Measurements from ENCODE around the gene HOXD9. TPM values are rescaled to one million over a fixed set of nuclear protein-coding genes. Genes with fewer than 3 reads are reported as not detected.

HOXD9 gene
- total RNA-seq, 1 experiment from 2014 or later, result not detected

DNA sequence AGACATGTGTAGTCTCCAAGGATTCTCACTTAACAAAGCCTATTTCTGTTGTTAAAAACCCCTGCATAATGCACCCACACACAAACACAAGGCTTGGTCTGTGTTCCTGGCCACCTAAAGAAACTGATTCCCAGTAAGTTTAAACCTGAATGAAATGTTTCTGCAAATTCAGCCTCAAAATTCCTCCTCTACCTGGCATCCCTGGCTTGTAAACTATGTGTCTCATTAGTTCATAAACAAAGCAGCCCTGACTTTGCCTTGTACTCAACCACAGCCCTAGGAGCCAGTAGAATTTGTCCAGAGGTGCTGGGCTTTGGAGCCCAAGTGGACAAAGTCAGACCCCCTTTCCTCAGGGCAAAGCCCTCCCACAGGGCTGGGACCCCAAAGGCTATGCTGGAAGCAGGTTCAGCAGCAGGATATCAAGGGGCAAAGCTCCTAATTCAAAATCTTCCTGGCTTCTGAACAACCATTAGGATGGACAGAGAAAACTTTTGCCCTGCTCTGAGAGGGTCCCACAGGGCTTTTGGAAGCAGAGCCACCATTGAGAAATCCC lies 32.6 kb upstream of the HOXD9 start:
- Histone ChIP-seq H3K4me2 (ENCODE audit: insufficient read depth, insufficient read length, low read length) (no peak overlapping the region), H4K5ac (ENCODE audit: insufficient read length, low read depth, low read length) (no peak overlapping the region), H3K56ac (ENCODE audit: insufficient read length, low read depth, low read length) (no peak overlapping the region), H2BK120ac (ENCODE audit: low read depth, low read length, poor library complexity, severe bottlenecking) (no peak overlapping the region), H2BK15ac (ENCODE audit: low read depth, low read length) (no peak overlapping the region), H3K79me2 (ENCODE audit: insufficient read depth, low read length) (no peaks in the 10 kb centered on the region), H2BK5ac (ENCODE audit: insufficient read length, low read length) (no peak overlapping the region), H3K27me3 (ENCODE audit: insufficient read depth, low read length) (peaks cover 95% of the 10 kb centered on the region), H3K79me1 (ENCODE audit: insufficient read depth, low read depth, low read length, poor library complexity, severe bottlenecking) (no peaks in the 10 kb centered on the region), H4K91ac (ENCODE audit: insufficient read length, low read depth, low read length) (no peak overlapping the region), H3K14ac (ENCODE audit: insufficient read depth, low read length) (no peak overlapping the region), H4K8ac (replicated peaks; ENCODE audit: insufficient read length, low read depth, low read length) (no peak overlapping the region), H3K4me1 (ENCODE audit: insufficient read depth, low read length) (peaks cover 3% of the 10 kb centered on the region; the same call in 1 of the 2 replicates), H3K27ac (ENCODE audit: insufficient read length, low read depth, low read length) (no peak overlapping the region), H4K20me1 (ENCODE audit: control insufficient read depth, insufficient read depth, insufficient read length) (no peaks in the 10 kb centered on the region), H3K9ac (ENCODE audit: extremely low read depth, insufficient read length, low read length) (no peak overlapping the region), H3K4ac (ENCODE audit: low read depth, low read length) (no peak overlapping the region), H3T11ph (ENCODE audit: low read length) (no peak overlapping the region), H2BK20ac (ENCODE audit: low read depth, low read length, poor library complexity, severe bottlenecking) (no peak overlapping the region), H2BK12ac (ENCODE audit: insufficient read length, low read depth, low read length) (no peak overlapping the region), H3K23me2 (ENCODE audit: insufficient read length, low read depth, low read length, poor library complexity, severe bottlenecking) (no peaks in the 10 kb centered on the region), H2AK5ac (ENCODE audit: insufficient read length, low read length) (no peak overlapping the region), H2AFZ (ENCODE audit: low read length) (no peak overlapping the region), H3K23ac (ENCODE audit: insufficient read length, low read depth, low read length) (no peak overlapping the region), H3K9me3 (ENCODE audit: control insufficient read depth, low read depth, low read length) (no peaks in the 10 kb centered on the region), H3K18ac (ENCODE audit: insufficient read length, low read depth, low read length) (no peak overlapping the region)
- no peak for DNase-seq
- TF ChIP-seq, protein P1, sequence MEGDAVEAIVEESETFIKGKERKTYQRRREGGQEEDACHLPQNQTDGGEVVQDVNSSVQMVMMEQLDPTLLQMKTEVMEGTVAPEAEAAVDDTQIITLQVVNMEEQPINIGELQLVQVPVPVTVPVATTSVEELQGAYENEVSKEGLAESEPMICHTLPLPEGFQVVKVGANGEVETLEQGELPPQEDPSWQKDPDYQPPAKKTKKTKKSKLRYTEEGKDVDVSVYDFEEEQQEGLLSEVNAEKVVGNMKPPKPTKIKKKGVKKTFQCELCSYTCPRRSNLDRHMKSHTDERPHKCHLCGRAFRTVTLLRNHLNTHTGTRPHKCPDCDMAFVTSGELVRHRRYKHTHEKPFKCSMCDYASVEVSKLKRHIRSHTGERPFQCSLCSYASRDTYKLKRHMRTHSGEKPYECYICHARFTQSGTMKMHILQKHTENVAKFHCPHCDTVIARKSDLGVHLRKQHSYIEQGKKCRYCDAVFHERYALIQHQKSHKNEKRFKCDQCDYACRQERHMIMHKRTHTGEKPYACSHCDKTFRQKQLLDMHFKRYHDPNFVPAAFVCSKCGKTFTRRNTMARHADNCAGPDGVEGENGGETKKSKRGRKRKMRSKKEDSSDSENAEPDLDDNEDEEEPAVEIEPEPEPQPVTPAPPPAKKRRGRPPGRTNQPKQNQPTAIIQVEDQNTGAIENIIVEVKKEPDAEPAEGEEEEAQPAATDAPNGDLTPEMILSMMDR (conservative IDR thresholded peaks at IDR 0.05), result no peak
- Mint-ChIP-seq H3K9me3 (peaks cover 11 to 16% of the 10 kb centered on the region in 2 experiments; a peak in 4 of 5 replicates), H3K27me3 (ENCODE audit: low read depth) (peaks cover 98% of the 10 kb centered on the region), H3K27ac (no peak overlapping the region), H3K36me3 (ENCODE audit: insufficient read depth in 1 of 3, low read depth in 3 of 3) (peaks cover 0 to 3% (median 0%) of the 10 kb centered on the region in 3 experiments; a peak in 2 of 7 replicates), H3K4me3 (no peak overlapping the region), H3K4me1 (peaks cover 11 to 27% of the 10 kb centered on the region in 2 experiments)

All from H9 (cell line).